ENCODE results near the gene PPIF. TPM values are rescaled to one million over a fixed set of nuclear protein-coding genes. Genes with fewer than 3 reads are reported as not detected.

The PPIF gene
- total RNA-seq, 6 donors from 2014 or later, result 19.3 to 46.5 (median 31.2) TPM

DNA sequence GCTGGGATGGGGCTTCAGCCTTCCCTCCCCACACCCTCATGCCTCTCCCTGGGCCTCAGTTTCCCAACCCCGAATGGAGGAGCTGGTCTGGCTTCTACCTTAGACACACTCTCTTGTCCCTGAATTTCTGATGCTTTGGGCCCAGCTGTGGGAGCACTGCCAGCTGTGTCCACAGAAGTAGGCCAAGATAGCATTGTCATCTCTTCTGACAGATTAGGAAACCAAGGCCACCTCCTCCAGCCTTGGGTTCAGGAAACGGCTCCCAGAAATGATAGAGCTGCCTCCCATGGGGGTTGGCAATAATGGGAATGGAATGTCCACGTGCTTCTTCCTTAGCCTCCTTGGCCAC is 1.3 kb downstream of the PPIF start:
- DNase-seq, result no peak
- Histone ChIP-seq H3K27ac (peak overlapping the region; percentile 81 to 94 (median 90)), H3K4me3 (peak overlapping the region in 3 of 4 donors; percentile 61 to 74 (median 73)), H3K36me3 (peaks cover 9 to 49% (median 36%) of the 10 kb centered on the region in 4 donors), H3K4me1 (peaks cover 23 to 37% (median 25%) of the 10 kb centered on the region in 4 donors), H3K9me3 (no peaks in the 10 kb centered on the region), H3K27me3 (no peaks in the 10 kb centered on the region)
- no peak for ATAC-seq (ENCODE audit: low FRiP score in 2 of 2)
- TF ChIP-seq CTCF (IDR thresholded peaks at IDR 0.05) (no peak), POLR2AphosphoS5 (IDR thresholded peaks at IDR 0.05) (no peak), POLR2A (IDR thresholded peaks at IDR 0.05) (no peak)
- WGBS, 2 donors, result 66 to 78% methylated on average over 3 of the region's 3 CpGs

DNA sequence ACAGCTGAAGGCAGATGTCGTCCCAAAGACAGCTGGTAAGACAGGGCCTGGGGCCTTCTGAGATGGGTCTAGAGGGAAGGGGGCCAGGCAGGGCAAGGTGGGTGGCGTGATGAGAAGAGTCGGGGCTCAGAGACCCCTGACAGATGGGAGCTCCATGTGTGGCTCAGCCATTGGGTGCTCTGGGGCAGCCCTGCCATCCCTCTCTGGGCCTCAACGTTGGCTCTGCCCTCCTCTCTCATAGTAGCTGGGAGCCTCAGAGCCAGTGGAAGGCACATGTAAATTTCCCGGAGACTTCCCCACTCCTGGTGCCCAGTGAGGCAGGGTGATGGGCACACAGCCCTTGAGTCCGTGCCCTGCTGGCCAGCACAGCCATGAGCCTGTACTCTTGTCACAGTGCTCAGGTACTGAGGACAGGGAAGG is 1.8 kb downstream of the PPIF start:
- Histone ChIP-seq H3K27me3 (no peaks in the 10 kb centered on the region), H3K27ac (peak overlapping the region in 3 of 4 donors; percentile 85 to 94 (median 94)), H3K36me3 (peaks cover 9 to 53% (median 39%) of the 10 kb centered on the region in 4 donors), H3K4me1 (peaks cover 23 to 37% (median 25%) of the 10 kb centered on the region in 4 donors), H3K9me3 (no peaks in the 10 kb centered on the region), H3K4me3 (peak overlapping the region in 1 of 4 donors; percentile 61)
- ATAC-seq (ENCODE audit: low FRiP score in 2 of 2), result no peak
- TF ChIP-seq EP300 (IDR thresholded peaks at IDR 0.05) (no peak), POLR2A (IDR thresholded peaks at IDR 0.05) (no peak), CTCF (IDR thresholded peaks at IDR 0.05) (no peak), POLR2AphosphoS5 (IDR thresholded peaks at IDR 0.05) (no peak)
- 88 to 92% methylated on average over 4 to 6 of the region's 6 CpGs for WGBS, 2 donors
- DNase-seq, result no peak

GRCh38 chr10:79349766-79350406 is 2.6 kb downstream of the PPIF start:
- Histone ChIP-seq H3K4me1 (peaks cover 23 to 37% (median 25%) of the 10 kb centered on the region in 4 donors), H3K9me3 (no peaks in the 10 kb centered on the region), H3K27me3 (no peaks in the 10 kb centered on the region), H3K27ac (no peak overlapping the region), H3K36me3 (peaks cover 9 to 60% (median 42%) of the 10 kb centered on the region in 4 donors), H3K4me3 (peak overlapping the region in 1 of 4 donors; percentile 61)
- no peak for ATAC-seq (ENCODE audit: low FRiP score in 2 of 2)
- no peak for DNase-seq
- TF ChIP-seq POLR2A (IDR thresholded peaks at IDR 0.05) (no peak), POLR2AphosphoS5 (IDR thresholded peaks at IDR 0.05) (no peak), EP300 (IDR thresholded peaks at IDR 0.05) (no peak), CTCF (IDR thresholded peaks at IDR 0.05) (no peak)
- WGBS, 2 donors, result 82 to 90% methylated on average over 4 to 6 of the region's 6 CpGs

GRCh38 chr10:79350407-79351154 is 3.3 kb downstream of the PPIF start:
- Histone ChIP-seq H3K4me1 (peaks cover 23 to 37% (median 25%) of the 10 kb centered on the region in 4 donors), H3K9me3 (no peaks in the 10 kb centered on the region), H3K27ac (no peak overlapping the region), H3K4me3 (no peak overlapping the region), H3K36me3 (peaks cover 9 to 67% (median 42%) of the 10 kb centered on the region in 4 donors), H3K27me3 (no peaks in the 10 kb centered on the region)
- no peak for ATAC-seq (ENCODE audit: low FRiP score in 2 of 2)
- 93 to 98% methylated on average over 13 to 21 of the region's 21 CpGs for WGBS, 2 donors
- TF ChIP-seq CTCF (IDR thresholded peaks at IDR 0.05) (no peak), EP300 (IDR thresholded peaks at IDR 0.05) (no peak), POLR2AphosphoS5 (IDR thresholded peaks at IDR 0.05) (no peak), POLR2A (IDR thresholded peaks at IDR 0.05) (no peak)
- no peak for DNase-seq
